NCI-H187 (cell line): Measurements from ENCODE around the gene RUFY2.
"Not testable (repeated sequence)": the region's sequence is repeated elsewhere in the genome, so short reads cannot be mapped to it uniquely, and the experiment has no call there.

Experiments used
- DNase-seq, 2 experiments: peaks; one replicate each; lab custom pipeline; 2025; lab: John Stamatoyannopoulos, UW

RUFY2 gene

GRCh38 chr10:68327889-68328786 lies 78.9 kb downstream of the RUFY2 start:
- DNase-seq, result no peak

DNA sequence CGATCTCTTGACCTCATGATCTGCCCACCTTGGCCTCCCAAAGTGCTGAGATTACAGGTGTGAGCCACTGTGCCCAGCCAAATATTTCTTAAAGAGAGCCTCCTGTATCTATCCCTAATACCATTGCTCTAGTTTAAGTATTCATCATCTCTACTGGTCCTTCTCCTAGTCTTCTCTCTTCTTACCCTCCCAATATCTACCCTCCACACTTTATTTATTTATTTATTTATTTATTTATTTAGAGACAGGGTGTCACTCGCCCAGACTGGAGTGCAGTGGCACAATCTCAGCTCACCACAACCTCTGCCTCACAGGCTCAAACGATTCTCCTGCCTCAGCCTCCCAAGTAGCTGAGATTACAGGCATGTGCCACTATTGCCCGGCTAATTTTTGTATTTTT lies 82.7 kb downstream of the RUFY2 start:
- not testable (repeated sequence) for DNase-seq

DNA sequence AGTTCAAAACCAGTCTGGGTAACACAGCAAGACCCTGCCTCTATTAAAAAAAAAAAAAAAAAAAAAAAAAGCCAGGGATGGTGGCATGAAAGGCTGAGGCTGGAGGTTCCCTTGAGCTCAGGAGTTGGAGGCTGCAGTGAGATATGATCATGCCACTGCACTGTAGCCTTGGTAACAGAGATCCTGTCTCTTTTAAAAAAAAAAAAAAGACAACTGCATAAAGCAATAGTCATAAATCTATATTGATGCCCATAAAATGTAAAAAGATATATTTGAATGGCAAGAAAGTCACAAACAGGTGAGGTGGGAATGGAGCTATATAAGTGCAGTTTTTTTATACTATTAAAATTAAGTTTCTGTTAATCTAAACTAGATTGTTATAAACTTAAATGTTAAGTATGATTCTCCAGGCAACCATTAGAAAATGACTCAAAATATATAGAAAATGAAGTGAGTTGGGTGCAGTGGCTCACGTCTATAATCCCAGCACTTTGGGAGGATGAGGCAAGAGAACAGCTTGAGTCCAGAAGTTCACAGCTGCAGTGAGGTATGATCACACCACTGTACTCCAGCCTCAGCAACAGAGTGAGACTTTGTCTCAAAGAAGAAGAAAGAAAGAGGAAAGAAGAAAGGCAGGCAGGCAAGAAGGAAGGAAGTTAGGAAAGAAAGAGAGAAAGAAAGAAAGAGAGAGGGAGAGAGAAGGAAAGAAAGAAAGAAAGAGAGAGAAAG lies 88.6 kb downstream of the RUFY2 start:
- no peak for DNase-seq

DNA sequence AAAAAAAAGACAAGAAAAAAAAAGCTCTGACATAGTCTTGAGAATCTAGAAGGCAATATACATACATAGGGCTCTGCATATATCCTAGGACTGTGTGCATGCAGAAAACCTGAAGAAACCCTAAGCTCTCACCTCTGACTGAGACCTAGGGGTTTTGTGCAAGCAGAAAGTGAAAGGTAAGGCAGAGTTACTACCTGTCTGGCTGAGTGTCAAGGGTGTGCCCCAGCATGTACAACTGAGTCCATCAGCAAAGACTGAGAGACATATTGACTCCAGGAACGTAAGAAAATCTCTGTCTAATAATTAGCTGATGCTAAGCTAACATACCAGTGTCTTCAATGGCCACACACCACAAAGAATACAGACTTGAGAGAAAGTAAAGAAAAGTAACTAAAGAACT lies 91.5 kb downstream of the RUFY2 start:
- DNase-seq, result no peak

GRCh38 chr10:68314930-68315329 lies 92.1 kb downstream of the RUFY2 start:
- not testable (repeated sequence) for DNase-seq

GRCh38 chr10:68310531-68310930 lies 96.5 kb downstream of the RUFY2 start:
- no peak for DNase-seq

DNA sequence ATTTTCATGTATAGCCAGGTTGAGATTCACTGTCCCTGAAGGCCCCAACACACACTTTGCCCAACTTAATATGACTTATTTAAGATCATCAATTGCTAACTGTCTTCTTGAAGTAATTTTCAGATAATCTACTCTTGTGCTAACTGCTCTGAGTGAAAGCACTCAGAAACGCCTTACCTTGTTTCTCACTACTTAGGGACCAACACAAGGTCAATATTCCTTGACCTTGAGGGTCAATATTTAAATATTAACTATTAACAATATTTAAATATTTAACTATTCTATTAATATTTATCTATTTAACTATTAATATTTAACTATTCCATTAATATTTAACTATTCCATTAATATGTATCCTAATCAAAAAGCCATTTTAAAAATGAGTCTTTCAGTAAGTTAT lies 101.2 kb downstream of the RUFY2 start:
- no peak for DNase-seq

DNA sequence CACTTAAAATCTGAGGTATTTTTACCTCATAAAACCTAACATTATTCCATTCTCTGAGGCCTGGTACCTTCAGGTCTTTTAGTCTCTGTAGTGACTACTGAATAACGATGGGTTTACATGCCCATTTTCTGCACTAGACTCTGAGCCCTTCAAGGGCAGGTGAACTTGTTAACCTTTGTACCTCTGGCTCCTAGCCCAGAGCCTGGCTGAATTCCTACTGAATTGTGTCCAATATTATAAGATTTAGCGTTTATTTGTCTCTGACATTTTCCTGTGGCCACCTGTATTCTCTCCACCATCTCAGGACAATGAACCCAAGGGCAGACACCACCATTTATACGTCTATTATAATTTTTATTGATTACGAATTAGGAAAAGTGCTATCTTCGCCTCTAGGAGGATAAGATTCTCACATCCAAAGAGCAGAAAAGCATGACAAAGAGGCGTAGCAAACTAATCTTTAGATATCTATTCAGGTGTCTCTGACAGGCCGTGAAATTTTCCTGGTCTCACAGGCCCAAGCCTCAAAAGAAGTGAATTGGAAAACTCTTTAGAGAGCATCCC lies 103.1 kb downstream of the RUFY2 start:
- DNase-seq, result no peak

GRCh38 chr10:68302871-68303270 lies 104.2 kb downstream of the RUFY2 start:
- no peak for DNase-seq

DNA sequence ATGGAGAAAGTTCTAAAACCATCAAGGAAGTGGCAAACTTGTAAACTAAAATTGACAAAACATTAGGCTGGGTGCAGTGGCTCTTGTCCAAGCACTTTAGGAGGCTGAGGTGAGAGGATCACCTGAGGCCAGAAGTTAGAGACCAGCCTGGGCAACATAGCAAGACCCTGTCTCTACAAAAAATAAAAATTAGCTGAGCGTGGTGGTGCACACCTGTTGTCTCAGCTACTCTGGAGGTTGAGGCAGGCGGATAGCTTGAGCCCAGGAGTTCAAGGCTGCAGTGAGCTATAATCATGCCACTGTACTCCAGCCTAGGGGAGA lies 104.6 kb downstream of the RUFY2 start:
- DNase-seq, result no peak

DNA sequence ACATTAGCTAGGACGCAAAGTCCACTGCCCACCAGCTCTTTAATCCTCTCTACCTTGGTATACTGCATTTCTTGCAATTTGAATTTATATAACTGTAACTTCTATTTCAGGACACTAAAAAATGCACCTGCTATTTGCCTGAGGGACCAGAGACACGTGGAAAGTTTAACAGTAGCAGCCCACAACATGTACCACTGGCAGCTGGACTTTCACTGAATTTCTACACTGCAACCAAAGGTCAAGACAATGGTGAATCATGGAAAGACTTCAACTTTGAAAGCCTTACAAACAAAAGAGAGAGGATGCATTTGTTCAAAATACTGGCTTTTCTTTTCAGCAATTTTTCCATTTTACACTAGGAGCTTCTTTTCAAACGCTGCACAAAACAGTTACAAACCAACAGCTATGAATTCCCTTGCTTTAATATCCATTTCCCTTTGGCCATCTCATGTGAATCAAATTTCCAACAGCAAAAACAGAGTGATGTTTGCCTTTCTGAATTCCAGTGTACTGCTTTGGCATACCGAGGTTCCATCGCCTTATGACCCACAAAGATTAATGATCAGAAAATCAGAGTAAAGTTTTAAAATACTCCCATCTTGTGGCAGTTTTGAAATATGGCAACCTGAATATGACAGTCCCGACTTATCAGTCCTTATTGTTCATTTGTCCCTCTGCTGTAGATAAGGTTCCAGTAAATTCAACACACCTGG lies 105.1 kb downstream of the RUFY2 start:
- no peak for DNase-seq

GRCh38 chr10:68301301-68301700 lies 105.8 kb downstream of the RUFY2 start:
- no peak for DNase-seq

DNA sequence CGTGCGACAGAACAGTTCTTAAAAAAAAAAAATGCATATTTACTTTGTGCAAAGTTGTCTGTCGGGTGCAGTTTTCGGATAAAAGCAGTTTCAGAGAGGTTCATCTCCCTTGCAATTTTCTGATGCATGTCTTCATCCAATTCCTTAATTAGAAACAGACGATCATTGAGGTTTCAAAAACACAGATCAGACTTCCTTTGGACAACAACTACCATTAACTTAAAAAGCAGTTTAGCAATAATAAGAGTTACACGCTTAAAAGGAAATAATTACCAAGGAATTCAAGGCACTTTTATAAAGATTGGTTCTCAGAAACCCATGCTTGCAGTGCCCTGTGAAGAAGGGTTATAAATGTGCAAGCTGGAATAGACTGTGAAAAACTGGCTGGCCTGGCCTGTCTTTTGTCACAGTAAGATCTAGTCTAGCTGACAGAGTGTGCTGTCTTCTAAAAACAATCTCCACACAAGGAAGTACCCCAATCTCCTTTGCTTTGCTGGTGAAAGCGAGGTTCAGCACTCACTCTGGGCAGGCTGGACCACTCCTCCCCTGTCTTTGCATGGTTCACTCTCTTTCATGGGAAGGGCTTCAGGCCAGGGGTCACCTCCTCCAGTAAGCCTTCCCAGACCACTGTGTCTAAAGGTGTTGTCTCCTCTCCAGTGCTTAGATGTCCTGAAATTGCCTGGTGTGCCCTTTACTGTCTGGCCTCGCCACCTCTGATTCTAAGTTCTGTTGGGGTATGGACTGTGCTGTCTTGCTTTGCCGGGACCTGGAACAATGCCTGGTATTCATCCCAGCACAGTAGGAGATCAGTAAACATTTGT lies 110.0 kb downstream of the RUFY2 start:
- no peak for DNase-seq
